ENCODE results near the gene TFRC.

- TF ChIP-seq CTCF (IDR thresholded peaks at IDR 0.05) (no peak), POLR2A (IDR thresholded peaks at IDR 0.05) (no peak)
Measured at GRCh38 chr3:196072313-196072712, 9.6 kb downstream of the TFRC start.
